GM19043 (cell line): ENCODE results near the gene CLMN.

Source experiments
- ATAC-seq: cut with Tn5 transposase; IDR thresholded peaks from one replicate; pipeline ENCODE4 v1.9.1; 2021; ENCODE audit warnings: low read depth; ENCODE audit not compliant: unreplicated experiment

Gene CLMN

DNA sequence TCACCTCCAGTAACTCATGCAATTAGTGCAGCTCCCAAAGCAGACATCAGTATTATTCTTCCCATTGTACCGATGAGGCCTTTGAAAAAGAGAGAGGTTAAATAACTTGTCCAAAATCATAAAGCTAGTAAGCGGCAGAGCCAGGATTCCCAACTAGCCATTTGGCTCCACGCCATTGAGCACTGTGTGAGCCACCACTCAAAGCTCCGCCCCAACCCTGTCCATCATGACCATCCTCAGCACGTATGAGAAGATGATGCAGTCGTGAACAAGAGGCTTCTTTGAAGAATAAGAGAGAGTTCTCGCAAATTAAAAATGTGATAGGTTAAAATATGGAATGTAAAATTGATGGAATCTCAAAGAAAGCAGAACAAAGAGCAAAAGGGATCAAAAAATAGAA lies 14.6 kb downstream of the CLMN start:
- ATAC-seq: no peak

DNA sequence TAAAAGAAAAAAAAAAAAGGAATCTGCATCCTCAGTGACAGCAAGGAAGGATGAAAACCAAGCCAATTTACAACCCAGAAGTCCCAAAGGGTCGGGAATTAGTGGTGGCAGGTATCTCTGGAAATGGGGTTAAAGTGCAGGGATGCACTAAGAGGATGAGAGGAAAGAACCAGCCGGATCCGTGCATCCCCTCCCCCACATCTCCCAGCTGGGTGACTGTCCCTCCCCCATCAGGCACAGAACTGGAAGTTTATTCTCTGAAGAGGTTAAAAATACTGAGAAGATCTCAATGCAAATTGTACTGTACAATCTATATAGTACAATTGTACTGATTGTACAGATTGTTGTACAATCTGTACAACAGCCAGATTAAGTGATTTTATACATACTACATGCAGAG lies 15.4 kb downstream of the CLMN start:
- no peak for ATAC-seq

DNA sequence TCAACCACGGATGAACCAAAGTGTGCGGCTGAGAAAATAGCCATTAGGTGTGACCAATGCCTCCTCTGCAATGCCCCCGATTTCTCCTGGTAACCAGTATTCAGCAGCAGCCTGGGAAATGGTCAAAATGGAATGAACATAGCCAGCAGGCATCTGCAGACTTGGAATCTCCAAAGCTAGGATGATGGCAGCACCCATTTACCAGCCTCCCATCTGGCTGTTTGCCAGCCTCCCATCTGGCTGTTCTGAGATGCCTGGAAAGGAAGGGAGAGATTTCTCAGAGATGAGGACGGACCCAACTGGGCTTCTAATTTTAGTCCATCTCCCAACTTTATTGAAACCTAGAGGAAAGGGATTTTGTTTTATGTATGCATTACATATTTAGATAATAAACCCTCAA lies 16.2 kb downstream of the CLMN start:
- no peak for ATAC-seq

DNA sequence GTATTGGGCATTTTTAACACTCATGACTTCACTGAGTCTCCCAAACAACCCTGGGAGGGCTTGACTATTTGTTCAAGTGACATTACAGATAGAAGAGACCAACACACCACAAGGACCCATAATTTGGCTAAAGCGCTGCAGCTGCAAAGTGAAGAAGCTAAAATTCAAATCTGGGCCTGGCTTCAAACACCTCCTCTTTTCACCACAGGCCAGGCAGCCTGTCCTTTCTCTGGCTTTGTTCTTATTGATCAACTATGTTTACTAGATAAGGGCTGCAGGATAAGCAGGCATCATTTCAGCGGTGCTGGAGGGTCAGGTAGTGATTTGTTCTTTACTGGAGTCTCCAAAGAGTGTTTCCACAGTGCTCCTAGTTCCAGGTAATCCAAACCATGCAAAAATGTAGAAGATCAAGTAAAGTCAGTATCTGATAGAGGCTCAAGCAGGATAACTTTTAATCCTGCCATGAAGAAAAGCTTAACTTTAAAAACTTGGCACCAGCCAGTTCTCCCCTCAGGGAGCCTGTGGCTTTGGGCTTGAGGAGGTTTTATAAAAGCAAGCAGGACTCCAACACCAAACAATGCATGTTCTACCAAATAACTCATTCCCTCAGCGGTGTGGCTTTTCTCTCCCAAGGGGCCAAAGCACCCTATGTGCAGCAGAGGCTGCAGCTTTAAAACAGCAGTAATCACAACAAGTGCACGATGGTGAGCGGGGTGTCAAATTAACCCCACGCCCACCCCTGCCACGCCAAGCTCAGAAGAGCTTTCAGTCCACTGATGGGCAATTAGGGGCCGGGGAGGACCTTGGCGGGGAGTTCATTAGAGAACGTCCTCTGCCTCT lies 16.8 kb downstream of the CLMN start:
- ATAC-seq: no peak

DNA sequence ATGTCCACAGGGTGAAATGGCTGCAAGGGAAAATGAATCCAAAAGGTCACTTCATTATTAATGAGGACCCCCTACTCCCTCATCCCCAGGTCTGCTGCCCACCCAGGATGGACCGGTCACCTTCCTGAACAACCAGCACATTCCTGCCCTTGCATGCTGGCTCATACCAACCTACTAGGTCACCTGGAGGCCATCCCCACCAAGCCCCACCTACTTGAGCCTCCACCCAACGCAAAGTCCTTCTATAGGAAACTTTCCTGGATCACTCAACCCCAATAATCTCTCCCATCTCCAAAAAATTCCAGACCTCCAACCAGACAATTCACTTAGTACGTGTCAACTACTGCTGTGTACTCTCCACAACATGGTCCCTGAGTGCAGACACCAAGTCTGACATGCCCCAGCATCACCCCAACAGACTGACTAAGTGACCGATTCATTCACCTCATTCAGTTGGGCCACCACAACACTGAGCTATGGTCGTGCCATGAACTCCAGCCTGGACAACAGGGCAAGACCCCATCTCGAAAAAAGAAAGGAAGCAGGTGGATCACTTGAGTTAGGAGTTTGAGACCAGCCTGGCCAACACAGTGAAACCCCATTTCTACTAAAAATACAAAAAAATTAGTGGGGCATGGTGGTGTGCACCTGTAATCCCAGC lies 18.1 kb downstream of the CLMN start:
- no peak for ATAC-seq

DNA sequence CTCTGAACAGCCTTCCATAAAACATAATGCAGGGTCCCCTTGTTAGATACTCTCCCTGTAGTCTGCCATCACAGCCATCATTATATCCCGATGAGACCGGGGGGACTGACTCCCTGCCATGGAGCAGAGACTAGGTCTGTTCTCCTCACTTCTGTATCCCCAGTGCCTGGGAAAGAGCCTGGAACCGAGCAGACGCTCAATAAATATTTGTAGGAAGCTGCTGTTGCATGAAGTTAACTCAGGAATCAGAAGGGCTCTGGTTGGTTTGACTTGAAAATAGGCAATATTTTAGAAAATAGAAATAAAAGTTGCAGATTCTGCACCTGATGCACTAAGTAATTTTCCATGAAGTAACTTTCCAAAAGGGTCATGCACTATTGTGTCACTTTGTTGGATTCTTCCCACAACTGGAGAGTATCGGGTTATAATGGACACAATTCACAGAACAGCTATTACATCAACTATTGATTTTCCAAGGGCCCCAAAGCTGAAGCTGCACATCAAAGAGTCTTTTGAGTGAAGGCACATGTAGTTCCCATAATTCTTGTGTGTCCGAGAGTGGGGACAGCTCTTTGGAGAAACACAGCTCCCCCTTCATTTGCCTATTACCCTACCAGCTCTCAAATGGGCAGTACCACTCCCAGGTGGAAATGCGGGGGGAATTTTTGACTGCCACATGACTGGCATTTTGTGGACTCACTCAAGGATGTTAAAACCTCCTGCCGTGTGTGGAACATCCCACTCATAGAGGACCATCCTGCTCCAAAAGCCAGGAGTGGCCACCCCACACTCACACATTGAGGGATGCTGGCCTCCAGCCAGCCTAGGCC lies 18.8 kb downstream of the CLMN start:
- no peak for ATAC-seq

DNA sequence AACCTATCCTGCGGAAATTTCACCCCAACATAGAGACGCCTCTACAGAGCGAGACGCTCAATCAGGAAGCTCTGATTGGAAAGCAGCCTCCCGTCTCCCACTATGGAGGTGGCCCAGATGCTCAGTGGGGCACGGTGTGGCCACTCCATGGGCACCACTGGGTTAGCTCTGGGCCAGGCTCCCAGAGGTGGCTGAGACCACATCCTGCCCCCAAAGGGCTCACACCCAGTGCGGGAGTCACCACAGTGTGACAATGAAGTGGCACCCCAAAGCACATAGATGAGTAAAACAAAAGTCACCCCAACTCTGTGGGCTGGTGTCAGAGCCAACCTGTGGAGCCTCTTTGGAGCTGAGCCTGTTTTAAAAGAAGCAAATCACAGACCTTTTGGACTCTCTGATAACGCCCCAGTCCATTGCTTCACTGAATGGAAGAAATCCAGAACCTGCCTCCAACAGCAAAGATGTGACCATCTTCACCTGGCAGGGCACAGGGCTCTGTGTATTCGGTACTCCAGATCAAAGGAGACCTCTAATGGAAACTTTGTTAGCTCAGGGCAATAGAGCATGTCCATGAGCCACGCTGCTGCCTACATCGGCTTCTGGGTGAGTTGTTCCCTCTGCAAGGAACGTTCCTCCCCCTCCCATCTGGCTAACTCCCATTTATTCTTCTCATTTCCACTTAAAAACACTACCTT lies 19.6 kb downstream of the CLMN start:
- ATAC-seq: peak; percentile 58

DNA sequence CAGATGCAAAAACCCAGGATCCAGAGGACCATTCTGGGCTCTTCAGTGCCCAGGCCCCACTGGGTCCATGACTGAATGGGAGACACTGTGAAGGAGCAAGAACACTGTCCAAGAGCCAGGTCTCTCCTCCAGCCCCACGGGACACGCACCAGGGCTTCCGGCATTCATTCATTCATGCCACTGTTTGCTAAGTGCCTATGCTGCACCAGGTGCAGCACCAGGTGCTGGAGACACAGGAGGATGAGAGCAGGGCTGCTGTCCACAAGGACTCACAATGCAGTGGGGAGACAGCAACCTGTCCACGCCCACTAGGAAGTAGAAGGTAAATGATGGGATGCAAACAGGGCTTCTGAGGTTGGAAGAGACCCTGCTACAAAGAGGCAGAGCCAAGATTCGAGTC lies 20.4 kb downstream of the CLMN start:
- no peak for ATAC-seq

DNA sequence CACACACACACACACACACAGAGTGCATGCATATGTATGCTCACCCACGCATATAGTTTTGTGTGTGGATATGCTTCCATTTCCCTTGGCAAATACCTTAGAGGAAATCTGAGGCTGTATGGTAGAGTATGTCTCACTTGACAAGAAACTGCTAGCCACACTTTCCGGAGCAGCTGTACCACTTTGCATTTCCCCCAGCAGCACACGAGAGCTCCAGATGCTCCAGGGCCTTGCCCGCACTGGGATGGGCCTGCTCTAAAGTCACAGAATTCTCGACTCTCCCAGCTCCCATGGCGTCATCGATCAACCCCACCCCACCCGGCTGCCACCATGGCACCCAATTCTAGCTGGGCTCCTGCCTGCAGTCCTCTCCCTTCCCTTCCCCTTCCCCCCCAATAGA lies 21.9 kb downstream of the CLMN start:
- ATAC-seq: no peak

DNA sequence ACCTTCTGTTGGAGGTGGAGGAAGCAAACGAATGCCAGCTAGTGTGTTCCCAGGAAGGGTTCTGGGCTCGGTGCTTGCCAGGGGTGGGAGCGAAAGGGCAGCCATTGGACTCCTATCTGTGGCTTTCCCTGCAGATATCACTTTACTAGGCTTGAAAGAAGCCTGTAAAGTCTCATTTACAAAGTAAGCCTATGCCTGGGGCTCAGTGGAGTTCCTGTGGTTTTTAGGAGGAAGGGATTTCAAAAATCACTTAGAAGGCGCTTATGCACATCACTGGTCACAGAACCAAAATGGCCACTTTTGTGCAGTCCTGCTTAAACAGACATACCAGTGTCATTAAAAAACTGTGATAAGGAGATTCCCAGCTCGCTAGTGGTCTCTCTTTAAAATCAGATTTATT lies 22.7 kb downstream of the CLMN start:
- ATAC-seq: no peak

DNA sequence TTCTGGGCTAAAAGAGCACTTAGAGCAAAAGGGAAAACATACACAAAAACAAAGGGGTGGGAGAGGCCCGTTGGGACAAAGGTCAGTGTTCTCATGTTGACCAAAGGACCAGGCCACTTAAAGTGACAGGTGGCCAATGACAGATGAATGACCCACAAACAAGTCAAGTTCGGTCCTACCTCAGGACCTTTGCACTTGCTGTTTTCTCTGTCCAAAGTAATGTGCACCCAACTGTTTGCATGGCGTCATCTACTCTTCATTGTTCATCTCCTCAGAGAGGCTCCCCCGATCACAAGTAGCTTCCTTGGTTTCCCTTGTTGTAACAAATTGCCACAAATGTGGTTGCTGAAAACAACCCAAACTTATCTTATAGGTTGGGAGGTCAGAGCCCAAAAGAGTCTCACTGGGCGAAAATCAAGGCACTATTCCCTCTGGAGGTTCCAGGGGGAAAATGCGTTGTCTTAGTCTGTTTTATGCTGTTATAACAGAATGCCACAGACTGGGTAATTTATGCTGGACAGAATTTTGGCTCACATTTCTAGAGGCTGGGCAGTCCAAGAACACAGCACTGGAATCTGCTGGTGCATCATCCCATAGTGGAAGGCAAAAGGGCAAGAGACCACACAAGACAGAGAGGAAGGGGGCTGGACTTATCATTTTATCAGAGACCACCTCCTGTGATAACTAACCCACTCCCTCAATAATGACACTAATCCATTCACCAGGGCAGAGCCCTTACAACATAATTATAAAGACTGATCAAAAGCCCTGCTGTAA lies 23.9 kb downstream of the CLMN start:
- ATAC-seq: no peak

DNA sequence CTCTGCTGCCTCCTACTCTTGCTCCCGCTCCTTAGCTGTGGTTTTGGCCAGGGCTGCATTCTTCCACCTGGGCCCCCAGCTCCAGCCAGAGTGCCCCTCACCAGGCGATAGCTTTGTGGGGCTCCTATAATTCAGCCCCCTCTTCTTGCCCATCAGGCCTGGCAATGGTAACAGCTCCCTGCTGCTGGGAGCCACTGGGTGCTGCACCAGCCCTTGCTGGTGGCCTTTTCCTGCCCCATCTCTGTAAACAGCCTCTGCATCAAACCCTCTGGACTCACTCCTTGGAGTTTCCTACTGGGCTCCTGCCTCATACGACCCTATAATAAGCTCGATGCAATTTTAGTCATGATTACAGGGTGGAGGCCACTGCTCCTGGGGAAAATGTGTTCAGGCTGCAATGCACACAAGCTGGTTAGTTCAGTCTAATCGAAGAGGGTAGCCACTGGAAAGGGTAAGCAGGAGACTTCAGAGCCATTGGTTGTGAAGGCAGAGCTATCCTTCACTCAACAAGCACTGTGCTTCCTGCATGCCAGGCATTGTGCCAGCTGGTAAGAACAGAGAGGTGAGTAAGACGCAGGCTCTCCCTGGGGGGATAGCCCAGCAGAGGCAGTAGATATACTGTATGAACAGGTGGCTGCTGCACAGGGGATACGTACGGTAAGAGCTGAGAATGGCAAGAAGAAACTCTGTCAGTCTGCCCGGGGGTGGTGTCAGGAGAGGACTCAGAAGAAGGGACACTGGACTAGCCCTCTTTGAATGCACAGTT lies 24.7 kb downstream of the CLMN start:
- no peak for ATAC-seq

DNA sequence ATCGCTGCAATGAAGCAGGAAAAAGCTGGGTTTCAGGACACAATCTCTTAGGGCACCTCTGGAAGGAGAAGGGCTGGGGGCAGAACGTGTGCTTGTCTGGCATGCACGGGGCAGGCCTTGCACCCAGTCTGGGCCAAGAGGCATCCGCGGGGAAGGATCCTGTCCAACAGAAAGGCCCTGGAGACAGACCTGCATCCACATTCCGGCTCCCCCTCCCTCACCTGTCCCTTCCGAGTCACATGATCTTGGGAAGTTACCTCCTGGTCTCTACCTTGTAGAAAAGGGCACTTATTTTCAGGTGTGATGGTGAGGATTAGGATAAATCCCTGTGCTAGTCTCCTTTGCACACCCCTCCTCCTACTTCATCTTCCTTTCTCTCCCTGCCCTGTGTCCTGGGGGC lies 25.4 kb downstream of the CLMN start:
- ATAC-seq: no peak

DNA sequence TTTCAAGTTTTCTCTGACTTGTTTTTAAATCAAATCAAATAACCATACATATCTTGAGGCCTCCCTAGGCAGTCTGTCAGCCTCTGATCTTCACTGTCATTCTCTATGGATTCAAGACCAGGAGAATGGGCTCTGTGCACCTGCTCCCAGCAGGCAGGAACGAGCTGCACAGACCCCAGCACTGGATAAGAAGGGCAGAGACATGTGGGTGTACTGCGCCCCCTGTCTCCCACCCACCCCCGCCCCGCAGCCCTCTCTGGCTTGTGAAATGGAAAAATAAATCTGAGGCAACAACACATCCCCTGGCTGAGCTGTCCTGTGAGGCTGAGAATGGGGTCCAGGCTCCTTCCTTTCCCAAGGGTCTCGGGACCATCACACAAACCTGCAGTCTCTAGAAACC lies 26.3 kb downstream of the CLMN start:
- no peak for ATAC-seq

DNA sequence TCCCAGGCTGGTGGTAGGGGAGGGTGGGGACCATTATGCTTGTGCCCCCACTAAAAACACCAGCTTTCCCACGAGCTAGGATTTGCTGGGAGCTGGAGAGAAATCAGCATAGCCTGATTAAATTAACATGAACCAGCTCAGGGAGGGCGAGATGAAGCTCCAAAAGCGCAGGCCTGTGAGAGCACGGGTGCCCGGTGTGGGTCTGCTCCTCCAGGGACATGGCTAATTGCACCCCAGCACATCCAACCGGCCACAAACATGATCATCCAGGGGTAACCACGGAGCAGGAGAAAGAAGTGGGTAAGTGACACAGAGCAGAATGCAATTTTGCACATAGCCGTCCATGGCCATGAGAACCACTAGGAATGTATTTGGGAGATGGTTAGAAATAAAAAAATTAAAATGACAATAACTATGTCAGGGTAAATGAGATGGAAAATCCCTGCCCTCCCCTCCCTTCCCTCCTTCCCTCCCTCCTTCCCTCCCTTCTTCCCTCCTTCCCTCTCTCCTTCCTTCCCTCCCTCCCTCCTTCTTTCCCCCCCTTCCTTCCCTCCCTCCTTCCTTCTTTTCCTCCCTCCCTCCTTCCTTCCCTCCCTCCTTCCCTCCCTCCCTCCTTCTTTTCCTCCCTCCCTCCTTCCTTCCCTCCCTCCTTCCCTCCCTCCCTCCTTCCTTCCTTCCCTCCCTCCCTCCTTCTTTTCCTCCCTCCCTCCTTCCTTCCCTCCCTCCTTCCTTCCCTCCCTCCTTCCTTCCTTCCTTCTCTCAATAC lies 26.9 kb downstream of the CLMN start:
- ATAC-seq: no peak

DNA sequence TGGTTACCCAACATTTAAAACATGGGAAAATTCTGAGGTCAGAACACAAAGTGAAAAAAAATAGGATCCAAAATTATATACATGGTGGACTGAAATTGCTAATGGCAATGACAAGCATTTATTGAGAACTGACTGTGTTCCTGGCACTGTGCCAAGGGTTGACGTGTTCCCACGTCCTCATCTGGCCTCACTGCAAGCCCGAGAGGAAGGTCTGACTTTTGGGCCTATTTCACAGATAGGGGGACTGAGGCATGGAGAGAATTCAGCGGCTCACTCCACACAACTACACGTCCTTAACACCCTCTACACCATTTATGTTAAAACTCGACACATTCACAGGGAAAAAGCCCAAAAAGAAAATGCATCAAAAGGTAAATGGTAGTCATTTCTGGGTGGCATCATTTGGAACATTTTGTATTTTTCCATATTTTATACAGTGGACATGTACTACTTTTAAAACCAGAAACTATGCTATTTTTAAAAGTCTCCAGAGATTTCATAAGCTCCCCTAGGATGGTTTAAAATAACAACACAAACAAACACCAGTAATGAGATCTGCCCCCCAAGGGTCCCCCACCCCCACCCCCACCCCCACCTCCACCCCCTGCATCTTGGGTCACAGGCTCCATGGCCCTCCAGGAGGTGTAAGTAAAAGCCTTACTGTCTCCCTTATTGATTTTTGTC lies 27.7 kb downstream of the CLMN start:
- ATAC-seq: no peak

DNA sequence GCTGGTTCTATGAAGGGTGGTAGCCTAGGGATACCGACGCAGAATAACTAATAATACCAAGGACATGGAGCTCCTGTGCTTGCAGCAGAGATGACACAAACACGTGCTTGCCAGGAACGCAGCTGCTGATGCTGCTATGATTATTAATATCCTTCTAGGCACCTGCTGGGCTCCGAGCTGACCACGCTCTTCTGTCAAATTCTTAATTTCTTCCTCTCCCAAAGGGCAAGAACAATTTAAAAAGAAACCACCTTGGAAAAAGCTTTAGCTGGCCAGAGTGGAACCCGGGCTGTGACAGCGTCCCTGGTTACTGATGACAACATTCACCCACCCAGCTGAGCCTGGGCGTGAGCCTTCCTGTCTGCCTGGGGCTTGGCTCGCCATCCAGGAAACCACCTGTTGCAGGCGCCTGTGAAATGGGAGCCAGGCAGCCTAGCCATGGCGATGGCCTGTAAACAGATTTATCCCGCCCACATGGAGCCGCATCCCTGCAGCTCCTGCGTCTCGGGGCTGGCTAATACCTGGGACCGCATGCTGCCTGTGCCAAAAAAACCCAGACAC lies 28.8 kb downstream of the CLMN start:
- ATAC-seq: no peak

DNA sequence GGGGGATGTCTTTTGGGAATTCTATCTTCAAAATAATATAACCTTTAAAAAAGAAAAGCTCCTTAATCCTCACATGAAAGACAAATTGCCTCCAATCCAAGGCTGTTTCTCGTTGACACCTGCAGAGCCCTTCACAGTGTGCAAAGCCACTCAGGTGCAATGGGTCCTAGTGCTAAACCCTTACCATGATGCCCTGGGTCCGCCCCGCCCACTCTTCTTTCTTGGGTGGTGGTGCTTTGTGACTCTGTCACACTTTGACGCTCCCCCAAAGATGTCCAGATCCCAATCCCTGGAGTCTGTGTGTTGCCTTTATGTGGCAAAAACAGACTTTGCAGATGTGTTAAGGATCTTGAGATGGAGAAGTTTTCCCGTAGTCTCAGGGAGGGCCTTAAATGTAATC lies 29.7 kb downstream of the CLMN start:
- no peak for ATAC-seq
